GM12878 (cell line): ENCODE data around the gene RIPOR3. TPM values are rescaled to one million over a fixed set of nuclear protein-coding genes. Genes with fewer than 3 reads are reported as not detected.

Experiments used
- ATAC-seq: fragments of 200-7000 bp; cut with Tn5 transposase; 3 replicates; pipeline ENCODE4 v1.9.1; 2020; ENCODE audit warnings: mild to moderate bottlenecking, moderate library complexity
- BruUV-seq: library from RNA; stranded (reverse); fragments of 400-500 nt; replicated peaks from 2 replicates; lab custom pipeline; 2021; lab: Mats Ljungman, UMichigan
- CTCF ChIA-PET: fragments of 300-600 bp; sonication (Branson Sonifier 250); formaldehyde crosslinking; extraction: SDS; loops from one replicate; lab custom pipeline; 2021; ENCODE audit warnings: inconsistent platforms; lab: Yijun Ruan, JAX
- POLR2A ChIA-PET: fragments of 350-600 bp; formaldehyde crosslinking; extraction: SDS; loops from one replicate; lab custom pipeline; 2021; ENCODE audit warnings: inconsistent platforms; lab: Charles Lee
- RAD21 ChIA-PET: fragments of 300-600 bp; sonication (Branson Sonifier 250); formaldehyde crosslinking; loops from one replicate; lab custom pipeline; 2023; ENCODE audit warnings: antibody characterized with exemption; ENCODE audit not compliant: unreplicated experiment; lab: Charles Lee
- SMC1A ChIA-PET: fragments of 300-600 bp; sonication (Branson Sonifier 250); formaldehyde crosslinking; loops from one replicate; lab custom pipeline; 2023; ENCODE audit not compliant: unreplicated experiment, uncharacterized antibody; lab: Charles Lee
- DNase-seq: peaks from one replicate; pipeline ENCODE4 v3.0.0-alpha.2; 2011; ENCODE audit warnings: low read depth, low spot score
- FAIRE-seq: peaks from 3 replicates; lab custom pipeline; 2011; peaks lifted over from hg19 to GRCh38; lab: Jason Lieb, UNC
- H2AFZ ChIP-seq: 2 replicates; pipeline ENCODE4 v1.6.0; 2011; ENCODE audit warnings: low read depth, low read length, control low read depth; ENCODE audit not compliant: control insufficient read depth
- H3K27ac ChIP-seq: 2 replicates; pipeline ENCODE4 v1.5.1; 2011; ENCODE audit warnings: control low read depth; ENCODE audit not compliant: control insufficient read depth, insufficient read depth
- H3K27me3 ChIP-seq, 2 experiments: replicated peaks in 1 of 2; 2 replicates each; pipeline versions ENCODE4 v1.6.0 to v1.6.1; 2011; ENCODE audit warnings: low read length in 1 of 2; ENCODE audit not compliant: control insufficient read depth in 2 of 2, insufficient read depth in 2 of 2
- H3K36me3 ChIP-seq, 2 experiments: 2 replicates each; pipeline ENCODE4 v1.5.1; 2011; ENCODE audit warnings: low read length in 1 of 2; ENCODE audit not compliant: control insufficient read depth in 2 of 2, insufficient read depth in 2 of 2
- H3K4me1 ChIP-seq: 2 replicates; pipeline ENCODE4 v1.6.1; 2011; ENCODE audit warnings: mild to moderate bottlenecking, low read length, moderate library complexity, mixed read lengths; ENCODE audit not compliant: control insufficient read depth, insufficient read depth
- H3K4me2 ChIP-seq: 2 replicates; pipeline ENCODE4 v1.6.0; 2011; ENCODE audit warnings: control low read depth; ENCODE audit not compliant: control insufficient read depth, insufficient read depth
- H3K4me3 ChIP-seq: fragments of 200-600 bp; sonication (generic); 2 replicates; pipeline ENCODE4 v1.5.1; 2016
- H3K79me2 ChIP-seq: 2 replicates; pipeline ENCODE4 v1.6.0; 2011; ENCODE audit warnings: low read length; ENCODE audit not compliant: control insufficient read depth, insufficient read depth
- H3K9ac ChIP-seq: 2 replicates; pipeline ENCODE4 v1.8.0; 2011; ENCODE audit warnings: low read length, control low read depth, mixed read lengths; ENCODE audit not compliant: control insufficient read depth, insufficient read depth
- H3K9me3 ChIP-seq: replicated peaks from 3 replicates; pipeline ENCODE4 v1.5.1; 2011; ENCODE audit warnings: mild to moderate bottlenecking, low read length; ENCODE audit not compliant: control insufficient read depth, insufficient read depth
- H4K20me1 ChIP-seq: 2 replicates; pipeline ENCODE4 v1.6.0; 2011; ENCODE audit not compliant: control insufficient read depth, insufficient read depth
- BRCA1 ChIP-seq: IDR thresholded peaks from 2 replicates; pipeline ENCODE4 v1.6.1; 2011; ENCODE audit warnings: low read depth, low read length, improper control_type of control experiment
- CBFB ChIP-seq: IDR thresholded peaks from 2 replicates; pipeline ENCODE4 v1.6.1; 2016; ENCODE audit warnings: antibody characterized with exemption, low read depth
- CBX5 ChIP-seq: sonication (generic); IDR thresholded peaks from 2 replicates; pipeline ENCODE4 v1.6.1; 2016; ENCODE audit warnings: low read depth, moderate library complexity, mild to moderate bottlenecking, inconsistent platforms
- CEBPZ ChIP-seq: fragments of 150-350 bp; IDR thresholded peaks from 2 replicates; pipeline ENCODE4 v1.6.1; 2016; ENCODE audit warnings: low read depth, low read length
- ETV6 ChIP-seq, 2 experiments: fragments of 450-650 bp in 1 of 2; IDR thresholded peaks in 1 of 2; conservative IDR thresholded peaks in 1 of 2; 2 replicates each; pipeline ENCODE4 v1.6.1; 2014; ENCODE audit warnings: antibody characterized with exemption in 1 of 2, borderline replicate concordance in 1 of 2, low read depth in 1 of 2, mild to moderate bottlenecking in 1 of 2, moderate library complexity in 1 of 2
- HCFC1 ChIP-seq: fragments of 150-350 bp; IDR thresholded peaks from 2 replicates; pipeline ENCODE4 v1.6.1; 2014; ENCODE audit warnings: low read length
- HDAC6 ChIP-seq: fragments of 200-600 bp; sonication (generic); IDR thresholded peaks from one replicate; pipeline ENCODE4 v1.8.0; 2017; ENCODE audit warnings: antibody characterized with exemption; ENCODE audit not compliant: unreplicated experiment
- MLLT1 ChIP-seq: fragments of 450-650 bp; IDR thresholded peaks from 2 replicates; pipeline ENCODE4 v1.6.1; 2016; ENCODE audit warnings: mild to moderate bottlenecking
- RFX5 ChIP-seq: IDR thresholded peaks from 2 replicates; pipeline ENCODE4 v1.6.1; 2011; ENCODE audit warnings: low read depth, low read length, improper control_type of control experiment
- SUPT20H ChIP-seq: IDR thresholded peaks from 2 replicates; pipeline ENCODE4 v1.6.1; 2011; ENCODE audit warnings: low read depth, mild to moderate bottlenecking, low read length, moderate library complexity, borderline replicate concordance; ENCODE audit not compliant: control insufficient read depth
- TAF1 ChIP-seq: IDR thresholded peaks from 2 replicates; pipeline ENCODE4 v1.6.1; 2011; ENCODE audit warnings: mild to moderate bottlenecking, low read depth, low read length, borderline replicate concordance
- WRNIP1 ChIP-seq: IDR thresholded peaks from 2 replicates; pipeline ENCODE4 v1.6.1; 2011; ENCODE audit warnings: low read depth, low read length, improper control_type of control experiment, borderline replicate concordance
- WGBS: methylation state at CpG from one replicate; pipeline ENCODE4 v1.1.6; 2016; ENCODE audit warnings: low lambda C conversion rate; ENCODE audit not compliant: insufficient replicate concordance, insufficient coverage; ENCODE audit errors: missing lambda C conversion rate; 5-methylcytosine and 5-hydroxymethylcytosine counted together
- in situ Hi-C: fragments of 300-500 bp; cut with MboI; formaldehyde crosslinking; loops from 9 replicates; pipeline ENCODE4 v1.14.3; 2018; ENCODE audit warnings: mixed read lengths
- intact Hi-C: fragments of 100-400 bp; cut with micrococcal nuclease; formaldehyde crosslinking; loops from one replicate; pipeline ENCODE4 v1.14.2; 2022; ENCODE audit not compliant: unreplicated experiment
- polyA plus RNA-seq, 11 experiments: library from polyadenylated mRNA; depleted of rRNA in 4 of 11; unstranded in 6 of 11; stranded (reverse) in 5 of 11; fragments of >200 nt; fragmentation: Nextera tagmentation in 4 of 11; fragmentation: Illumina TruSeq in 1 of 11; extraction: Ambion mirVana in 4 of 11; extraction: Trizol in 1 of 11; gene quantifications; 1 replicate in 1 of 11; 2 replicates in 10 of 11; pipeline versions ENCODE4 v1.2.1 to v1.2.3, GENCODE V29; 2011 to 2016; ENCODE audit warnings: inconsistent platforms in 2 of 11, missing spikeins in 2 of 11, low read depth in 1 of 11
- total RNA-seq, 4 experiments: library from RNA; depleted of rRNA in 3 of 4; stranded (reverse); fragments of >200 nt in 3 of 4; fragmentation: Illumina TruSeq in 1 of 4; extraction: Trizol in 1 of 4; gene quantifications; 2 replicates each; pipeline versions ENCODE4 v1.2.1 to v1.2.3, GENCODE V29; 2013 to 2021

RIPOR3 gene
- total and polyA plus RNA-seq, 10 of the 15 experiments (the other 5 are each of a cell fraction or from before 2014, with no cell fraction given), result 0.04 to 0.55 (median 0.12) TPM; not detected in 6

GRCh38 chr20:50680105-50680960 is 11.0 kb downstream of the RIPOR3 start:
- Histone ChIP-seq H3K9ac (no peak overlapping the region), H3K4me2 (no peak overlapping the region)
- no peak for FAIRE-seq

GRCh38 chr20:50679753-50680104 is 11.6 kb downstream of the RIPOR3 start:
- ChIA-PET POLR2A (no interaction called here), SMC1A (no interaction called here), CTCF (no interaction called here), RAD21 (no interaction called here)
- Histone ChIP-seq H3K4me2 (no peak overlapping the region), H3K9me3 (no peaks in the 10 kb centered on the region), H3K9ac (no peak overlapping the region), H3K27ac (no peak overlapping the region), H2AFZ (no peak overlapping the region), H4K20me1 (no peaks in the 10 kb centered on the region), H3K4me3 (no peak overlapping the region), H3K4me1 (no peaks in the 10 kb centered on the region), H3K79me2 (no peaks in the 10 kb centered on the region), H3K27me3 (peaks cover 0 to 5% of the 10 kb centered on the region in 2 experiments; a peak in 2 of 4 replicates), H3K36me3 (no peaks in the 10 kb centered on the region)
- ATAC-seq, result no peak
- intact Hi-C loops (no loop called here), in situ Hi-C loops (no loop called here)
- no peak for FAIRE-seq
- BruUV-seq, result no TSS peak
- no peak for DNase-seq
- 29% methylated on average over 5 of the region's 5 CpGs for WGBS
- TF ChIP-seq HDAC6 (no peak), CEBPZ (no peak), WRNIP1 (no peak), BRCA1 (no peak), CBFB (no peak), MLLT1 (no peak), SUPT20H (no peak), CBX5 (no peak), TAF1 (no peak), RFX5 (no peak)

More at GRCh38 chr20:50680105-50680960, 11.0 kb downstream of the RIPOR3 start:
- RAD21 ChIA-PET, result no interaction called here
- H3K9me3 ChIP-seq, result no peaks in the 10 kb centered on the region
- POLR2A ChIA-PET, result no interaction called here
- intact Hi-C loops, result no loop called here
- no TSS peak for BruUV-seq
- in situ Hi-C loops, result no loop called here
- no peaks in the 10 kb centered on the region for H3K4me1 ChIP-seq
- H3K36me3 ChIP-seq, result no peaks in the 10 kb centered on the region
- no peak overlapping the region for H2AFZ ChIP-seq
- DNase-seq (no peak), ATAC-seq (no peak)
- H3K27ac ChIP-seq, result no peak overlapping the region
- WGBS, result 51% methylated on average over 19 of the region's 19 CpGs
- CTCF ChIA-PET, result no interaction called here
- SMC1A ChIA-PET, result no interaction called here
- H3K79me2 ChIP-seq, result no peaks in the 10 kb centered on the region
- TF ChIP-seq HCFC1, result no peak
- TF ChIP-seq ETV6 (conservative IDR thresholded peaks at IDR 0.05 in 1 of 2, IDR thresholded peaks at IDR 0.05 in 1 of 2; ENCODE audit: borderline replicate concordance in 1 of 2, low read depth in 1 of 2), result peak in 1 of 2 experiments; percentile 65; a peak in 2 of 4 replicates
- peaks cover 0 to 5% of the 10 kb centered on the region in 2 experiments; a peak in 2 of 4 replicates for H3K27me3 ChIP-seq
- no peaks in the 10 kb centered on the region for H4K20me1 ChIP-seq
- H3K4me3 ChIP-seq, result no peak overlapping the region
